MM.1S (cell line): ENCODE results near the gene TTC28.
"Not testable (repeated sequence)": the region's sequence is repeated elsewhere in the genome, so short reads cannot be mapped to it uniquely, and the experiment has no call there.

Source experiments
- DNase-seq: peaks from one replicate; pipeline ENCODE4 v3.0.0-alpha.2; 2015
- H2AFZ ChIP-seq: fragments of 300-600 bp; sonication (generic); 2 replicates; pipeline ENCODE4 v1.6.0; 2016; ENCODE audit warnings: antibody characterized with exemption, low read length
- H3F3A ChIP-seq: fragments of 300-600 bp; sonication (generic); 2 replicates; pipeline ENCODE4 v1.6.1; 2016; ENCODE audit warnings: mild to moderate bottlenecking, antibody characterized with exemption, low read length, moderate library complexity, mixed read lengths; ENCODE audit not compliant: insufficient read depth
- H3K27ac ChIP-seq: fragments of 300-600 bp; sonication (generic); 2 replicates; pipeline ENCODE4 v1.5.1; 2016; ENCODE audit warnings: mild to moderate bottlenecking, low read length
- H3K27me3 ChIP-seq: fragments of 300-600 bp; sonication (generic); replicated peaks from 2 replicates; pipeline ENCODE4 v1.6.0; 2016; ENCODE audit warnings: low read length; ENCODE audit not compliant: insufficient read depth
- H3K36me3 ChIP-seq: fragments of 300-600 bp; sonication (generic); replicated peaks from 2 replicates; pipeline ENCODE4 v1.6.1; 2016; ENCODE audit warnings: mild to moderate bottlenecking, low read length, mixed read lengths; ENCODE audit not compliant: insufficient read depth
- H3K4me1 ChIP-seq: fragments of 300-600 bp; sonication (generic); 2 replicates; pipeline ENCODE4 v1.6.1; 2016; ENCODE audit warnings: low read length, mixed read lengths
- H3K4me2 ChIP-seq: fragments of 300-600 bp; sonication (generic); 2 replicates; pipeline ENCODE4 v1.6.0; 2016; ENCODE audit warnings: low read depth, low read length
- H3K4me3 ChIP-seq: fragments of 300-600 bp; sonication (generic); 2 replicates; pipeline ENCODE4 v1.5.1; 2016; ENCODE audit warnings: low read length, mixed read lengths
- H3K79me2 ChIP-seq: fragments of 300-600 bp; sonication (generic); 2 replicates; pipeline ENCODE4 v1.6.1; 2016; ENCODE audit warnings: mixed run types, low read length, mixed read lengths
- H3K9ac ChIP-seq: fragments of 300-600 bp; sonication (generic); 2 replicates; pipeline ENCODE4 v1.6.1; 2016; ENCODE audit warnings: low read length, mixed read lengths
- H3K9me2 ChIP-seq: fragments of 300-600 bp; sonication (generic); replicated peaks from 2 replicates; pipeline ENCODE4 v1.6.1; 2016; ENCODE audit warnings: mild to moderate bottlenecking, low read length, mixed read lengths; ENCODE audit not compliant: insufficient read depth
- H3K9me3 ChIP-seq: fragments of 300-600 bp; sonication (generic); replicated peaks from 2 replicates; pipeline ENCODE4 v1.6.1; 2016; ENCODE audit warnings: mild to moderate bottlenecking, low read length, mixed read lengths; ENCODE audit not compliant: insufficient read depth
- H4K20me1 ChIP-seq: fragments of 300-600 bp; sonication (generic); 2 replicates; pipeline ENCODE4 v1.6.1; 2016; ENCODE audit warnings: mild to moderate bottlenecking, low read length, moderate library complexity, mixed read lengths; ENCODE audit not compliant: insufficient read depth
- EZH2 ChIP-seq: fragments of 300-600 bp; sonication (generic); optimal IDR thresholded peaks from 2 replicates; pipeline ENCODE3; 2017; ENCODE audit warnings: low read depth, mild to moderate bottlenecking, antibody characterized with exemption, low read length, mixed read lengths
- EZH2phosphoT487 ChIP-seq: fragments of 300-600 bp; sonication (generic); IDR thresholded peaks from 2 replicates; pipeline ENCODE4 v1.6.1; 2018; ENCODE audit warnings: antibody characterized with exemption, low read length
- TF ChIP-seq, protein P1 (sequence below): fragments of 300-600 bp; sonication (generic); IDR thresholded peaks from 2 replicates; pipeline ENCODE4 v1.5.1; 2016; ENCODE audit warnings: antibody characterized with exemption, low read length, mixed read lengths

TTC28 gene

DNA sequence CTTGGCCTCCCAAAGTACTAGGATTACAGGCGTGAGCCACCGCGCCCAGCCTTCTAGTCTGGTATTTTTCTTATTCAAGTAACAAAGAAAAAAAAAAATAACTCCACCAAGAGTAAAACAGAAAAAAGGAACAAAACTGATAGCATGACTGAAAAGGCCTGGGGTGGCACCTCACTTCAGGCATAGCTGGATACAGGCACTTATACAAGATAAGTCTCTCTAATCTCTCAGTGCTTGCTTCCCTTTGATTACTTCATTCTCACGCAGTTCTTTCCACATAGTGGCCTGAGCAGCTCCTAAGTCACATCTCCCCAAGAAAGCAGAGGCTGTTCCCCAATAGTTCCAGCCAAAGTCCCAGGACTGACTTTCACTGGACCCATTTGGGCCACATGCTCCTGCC lies 3.3 kb upstream of the TTC28 start:
- H3K9me3 ChIP-seq, H3F3A ChIP-seq, H3K9ac ChIP-seq, H4K20me1 ChIP-seq, H3K4me2 ChIP-seq, H3K27ac ChIP-seq, DNase-seq, H3K4me3 ChIP-seq, H3K9me2 ChIP-seq, H3K36me3 ChIP-seq, H3K79me2 ChIP-seq, H2AFZ ChIP-seq, H3K4me1 ChIP-seq: not testable (repeated sequence)
- H3K27me3 ChIP-seq: peaks cover 15% of the 10 kb centered on the region

DNA sequence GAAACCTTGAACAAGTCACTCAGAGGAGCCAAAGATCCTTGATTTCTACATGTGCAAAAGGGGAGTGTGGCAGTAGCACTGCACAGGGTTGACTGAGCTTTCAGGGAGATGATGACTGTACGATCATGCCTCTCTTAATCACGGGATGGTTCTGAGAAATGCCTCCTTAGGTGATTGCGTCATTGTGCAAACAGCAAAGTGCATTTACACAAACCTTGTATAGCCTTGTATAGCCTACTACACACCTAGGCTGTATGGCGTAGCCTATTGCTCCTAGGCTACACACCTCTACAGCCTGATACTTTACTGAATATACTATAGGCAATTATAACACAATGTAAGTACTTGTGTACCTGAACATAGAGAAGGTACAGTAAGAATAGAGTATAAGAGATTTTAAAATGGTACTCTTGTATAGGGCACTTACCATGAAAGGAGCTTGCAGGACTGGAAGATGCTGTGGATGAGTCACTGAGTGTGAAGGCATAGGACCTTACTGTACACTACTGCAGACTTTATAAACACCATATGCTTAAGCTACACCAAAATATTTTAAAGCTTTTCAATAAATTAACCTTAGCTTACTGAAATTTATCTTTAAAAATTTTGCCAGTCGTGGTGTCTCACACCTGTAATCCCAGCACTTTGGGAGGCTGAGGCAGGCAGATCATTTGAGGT lies 1.3 kb upstream of the TTC28 start:
- not testable (repeated sequence) for H3K79me2 ChIP-seq

DNA sequence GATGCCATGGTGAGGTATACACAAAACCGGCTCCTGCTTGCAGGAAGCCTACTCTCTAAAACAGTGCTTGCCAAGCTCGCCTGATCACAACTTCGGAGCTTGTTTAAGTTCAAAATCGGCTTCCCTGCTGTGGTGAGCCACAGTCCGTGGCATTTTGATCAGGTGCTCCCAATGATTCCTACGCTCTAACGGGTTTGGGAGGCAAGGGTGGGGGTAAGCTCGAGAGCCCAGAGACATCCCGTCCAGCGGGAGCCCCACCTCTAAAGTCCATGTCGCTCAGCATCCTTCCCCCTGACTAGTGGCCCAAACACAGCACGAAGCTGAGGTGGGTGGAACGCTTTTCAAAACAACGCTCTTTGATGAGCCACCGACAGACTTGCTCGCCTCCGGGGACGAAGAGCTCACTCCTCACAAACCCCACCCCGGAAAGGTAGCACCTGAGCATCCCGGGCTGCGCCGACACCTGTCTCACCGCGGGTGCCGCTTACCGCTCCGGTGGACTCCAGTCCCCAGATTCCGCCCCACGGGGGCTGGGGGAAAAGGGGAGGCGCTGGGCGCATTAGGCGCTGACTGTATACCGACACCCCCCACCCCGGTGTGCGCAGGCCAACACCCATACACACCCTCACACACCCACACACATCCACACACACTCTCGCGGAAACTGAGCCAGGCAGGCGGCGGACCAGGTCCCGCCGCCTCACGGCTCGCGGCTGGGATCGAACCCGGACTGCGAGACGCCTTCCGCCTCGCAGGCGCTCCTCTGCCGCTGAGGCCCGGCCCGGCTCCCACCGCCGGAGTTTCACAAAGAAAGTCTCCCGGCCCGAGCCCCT lies 646 bp downstream of the TTC28 start:
- H3K79me2 ChIP-seq, H2AFZ ChIP-seq, H3K36me3 ChIP-seq, H3K9me2 ChIP-seq, H3K4me1 ChIP-seq, H3K9me3 ChIP-seq, H3K9ac ChIP-seq, H3F3A ChIP-seq, H4K20me1 ChIP-seq, H3K27ac ChIP-seq, DNase-seq: not testable (repeated sequence)
- peaks cover 36% of the 10 kb centered on the region for H3K27me3 ChIP-seq
- peak overlapping the region; percentile 28; the same call in 1 of the 2 replicates for H3K4me3 ChIP-seq
- H3K4me2 ChIP-seq: peak overlapping the region; percentile 26; the same call in 1 of the 2 replicates

More for the DNA sequence above, 1.3 kb upstream of the TTC28 start:
- not testable (repeated sequence) for H3K4me3 ChIP-seq, H3K36me3 ChIP-seq, H3K9me2 ChIP-seq, H2AFZ ChIP-seq, H3K4me2 ChIP-seq, H3K4me1 ChIP-seq, H3F3A ChIP-seq, H3K9me3 ChIP-seq, DNase-seq, H3K9ac ChIP-seq, H3K27ac ChIP-seq, H4K20me1 ChIP-seq
- H3K27me3 ChIP-seq: peaks cover 22% of the 10 kb centered on the region

DNA sequence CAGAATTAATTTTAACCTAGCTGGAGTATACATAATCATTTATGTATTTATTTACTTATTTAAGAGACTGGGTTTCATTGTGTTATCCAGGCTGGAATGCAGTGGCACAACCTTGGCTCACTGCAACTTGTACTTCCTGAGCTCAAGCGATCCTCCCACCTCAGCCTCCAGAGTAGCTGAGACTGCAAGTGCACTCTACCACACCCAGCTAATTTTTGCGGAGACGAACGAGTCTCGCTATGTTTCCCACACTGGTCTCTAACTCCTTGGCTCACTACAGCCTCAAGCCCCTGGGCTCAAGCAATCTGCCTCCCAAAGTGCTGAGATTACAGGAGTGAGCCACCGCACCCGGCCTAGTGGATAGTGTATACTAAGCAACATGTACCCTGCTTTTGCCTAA lies 1.5 kb downstream of the TTC28 start:
- not testable (repeated sequence) for H2AFZ ChIP-seq, H4K20me1 ChIP-seq, DNase-seq, H3K9ac ChIP-seq, H3K4me2 ChIP-seq, H3K27ac ChIP-seq, H3K4me1 ChIP-seq, H3K9me2 ChIP-seq, H3K36me3 ChIP-seq, H3K79me2 ChIP-seq, H3K4me3 ChIP-seq, H3K9me3 ChIP-seq
- peaks cover 13% of the 10 kb centered on the region for H3F3A ChIP-seq
- H3K27me3 ChIP-seq: peaks cover 44% of the 10 kb centered on the region

DNA sequence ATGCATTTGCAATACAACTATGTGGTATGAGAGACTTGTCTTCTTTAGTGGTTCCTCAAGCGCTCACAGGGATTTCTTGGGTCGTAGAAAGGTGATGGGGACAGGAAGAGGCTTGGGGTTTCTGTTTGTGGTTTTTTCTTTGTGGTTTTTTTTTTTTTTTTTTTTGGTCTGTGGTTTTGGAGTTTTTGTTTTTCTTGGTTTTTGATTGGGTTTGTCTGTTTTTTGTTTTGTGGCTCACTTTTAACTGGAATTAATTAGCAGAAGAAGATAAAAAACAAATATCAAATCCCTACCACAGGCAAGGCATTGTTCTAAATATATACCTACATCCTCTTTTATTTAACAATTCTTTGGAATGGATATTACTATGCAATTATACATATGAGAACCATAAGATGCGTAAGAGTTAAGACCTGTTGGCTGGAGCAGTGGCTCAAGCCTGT lies 5.5 kb downstream of the TTC28 start:
- H4K20me1 ChIP-seq: no peaks in the 10 kb centered on the region
- H3K27ac ChIP-seq: no peak overlapping the region
- peak; percentile 88 for DNase-seq
- no peak overlapping the region for H3K9ac ChIP-seq
- 0 out of 2 replicates have a peak overlapping the region, but pooled peaks have one; percentile 34 for H3K4me2 ChIP-seq
- no peaks in the 10 kb centered on the region for H3K36me3 ChIP-seq
- H2AFZ ChIP-seq: no peak overlapping the region
- no peak for TF ChIP-seq EZH2phosphoT487
- TF ChIP-seq, protein P1, sequence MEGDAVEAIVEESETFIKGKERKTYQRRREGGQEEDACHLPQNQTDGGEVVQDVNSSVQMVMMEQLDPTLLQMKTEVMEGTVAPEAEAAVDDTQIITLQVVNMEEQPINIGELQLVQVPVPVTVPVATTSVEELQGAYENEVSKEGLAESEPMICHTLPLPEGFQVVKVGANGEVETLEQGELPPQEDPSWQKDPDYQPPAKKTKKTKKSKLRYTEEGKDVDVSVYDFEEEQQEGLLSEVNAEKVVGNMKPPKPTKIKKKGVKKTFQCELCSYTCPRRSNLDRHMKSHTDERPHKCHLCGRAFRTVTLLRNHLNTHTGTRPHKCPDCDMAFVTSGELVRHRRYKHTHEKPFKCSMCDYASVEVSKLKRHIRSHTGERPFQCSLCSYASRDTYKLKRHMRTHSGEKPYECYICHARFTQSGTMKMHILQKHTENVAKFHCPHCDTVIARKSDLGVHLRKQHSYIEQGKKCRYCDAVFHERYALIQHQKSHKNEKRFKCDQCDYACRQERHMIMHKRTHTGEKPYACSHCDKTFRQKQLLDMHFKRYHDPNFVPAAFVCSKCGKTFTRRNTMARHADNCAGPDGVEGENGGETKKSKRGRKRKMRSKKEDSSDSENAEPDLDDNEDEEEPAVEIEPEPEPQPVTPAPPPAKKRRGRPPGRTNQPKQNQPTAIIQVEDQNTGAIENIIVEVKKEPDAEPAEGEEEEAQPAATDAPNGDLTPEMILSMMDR: no peak
- no peak for TF ChIP-seq EZH2
- H3K4me1 ChIP-seq: peaks cover 10% of the 10 kb centered on the region
- H3F3A ChIP-seq: peaks cover 13% of the 10 kb centered on the region
- H3K4me3 ChIP-seq: no peak overlapping the region
- peaks cover 68% of the 10 kb centered on the region for H3K27me3 ChIP-seq
- H3K9me2 ChIP-seq: no peaks in the 10 kb centered on the region
- H3K79me2 ChIP-seq: no peaks in the 10 kb centered on the region
- no peaks in the 10 kb centered on the region for H3K9me3 ChIP-seq
